Heart right ventricle (tissue), 16 donors: ENCODE results near the gene TGIF1. TPM values are rescaled to one million over a fixed set of nuclear protein-coding genes. Genes with fewer than 3 reads are reported as not detected.

ENCODE experiments used
- ATAC-seq, 8 donors: fragments of 200-7000 bp; cut with Tn5 transposase; one replicate each; pipeline ENCODE4 v1.9.1; 2020; ENCODE audit warnings: mild to moderate bottlenecking in 8 of 8, moderate library complexity in 8 of 8, moderate number of reproducible peaks in 1 of 8
- DNase-seq, 2 donors: peaks; one replicate each; pipeline ENCODE4 v3.0.0-alpha.2; 2020
- H3K27ac ChIP-seq, 10 donors: fragments of 200-600 bp; sonication (generic) in 2 of 10; one replicate each; pipeline versions ENCODE4 v1.5.0 to v1.8.0; 2020 to 2022; ENCODE audit warnings: mild to moderate bottlenecking in 3 of 10
- H3K27me3 ChIP-seq, 7 donors: fragments of 200-600 bp; one replicate each; pipeline ENCODE4 v1.8.0; 2021 to 2022; ENCODE audit warnings: mild to moderate bottlenecking in 2 of 7
- H3K36me3 ChIP-seq, 9 donors: fragments of 200-600 bp; sonication (generic) in 1 of 9; one replicate each; pipeline versions ENCODE4 v1.5.0 to v1.8.0; 2020 to 2022; ENCODE audit warnings: mild to moderate bottlenecking in 2 of 9
- H3K4me1 ChIP-seq, 9 donors: fragments of 200-600 bp; sonication (generic) in 1 of 9; one replicate each; pipeline versions ENCODE4 v1.5.0 to v1.8.0; 2020 to 2022; ENCODE audit warnings: mild to moderate bottlenecking in 4 of 9
- H3K4me3 ChIP-seq, 10 donors: fragments of 200-600 bp; sonication (generic) in 2 of 10; one replicate each; pipeline versions ENCODE4 v1.5.0 to v1.8.0; 2020 to 2022; ENCODE audit warnings: mild to moderate bottlenecking in 7 of 10, moderate library complexity in 2 of 10
- H3K9me3 ChIP-seq, 11 donors: fragments of 200-600 bp in 10 of 11; sonication (generic) in 2 of 11; one replicate each; pipeline versions ENCODE4 v1.5.0 to v1.8.0; 2013 to 2022; ENCODE audit warnings: mild to moderate bottlenecking in 2 of 11, control low read depth in 1 of 11, moderate library complexity in 1 of 11
- CTCF ChIP-seq, 9 donors: fragments of 200-600 bp; sonication (generic) in 2 of 9; IDR thresholded peaks; one replicate each; pipeline versions ENCODE4 v1.5.0 to v1.8.0; 2021 to 2022; ENCODE audit warnings: antibody characterized with exemption in 9 of 9, mild to moderate bottlenecking in 5 of 9, moderate library complexity in 1 of 9
- WGBS, 2 donors: extraction: QIAGEN DNeasy Blood & Tissue Kit; methylation state at CpG; one replicate each; pipeline ENCODE4 v1.1.7; 2013; ENCODE audit warnings: inconsistent platforms in 1 of 2; 5-methylcytosine and 5-hydroxymethylcytosine counted together
- intact Hi-C, 10 donors: fragments of 100-400 bp; cut with DNase I; formaldehyde crosslinking; loops; one replicate each; pipeline versions ENCODE4 v1.11.1 to v1.14.2; 2022
- polyA plus RNA-seq, 2 donors: library from polyadenylated mRNA; stranded (reverse); fragments of 200-250 nt; gene quantifications; one replicate each; pipeline ENCODE4 v1.2.3, GENCODE V29; 2013
- total RNA-seq, 10 donors: library from RNA; stranded (reverse); fragmentation: NEBNext Ultra II Directional in 3 of 10; extraction: Animal tissue kit (Norgen Biotek cat#: 25700) in 3 of 10; gene quantifications; one replicate each; pipeline versions ENCODE4 v1.2.1 to v1.2.4, GENCODE V29; 2021 to 2023
- donor health status: Arrhythmogenic right ventricular cardiomyopathy.
- donor health status: ischemic (EF 13 %, LVEDD 7.1; RV severe dilation, severe dysfunction).
- donor health status: healthy with polysubstance abuse.
- donor health status: DM: no; HTN: yes; CAD: no.
- donor health status: DM: no; HTN: no; CAD: no.
- donor health status: ischemic (EF 25% LVEDD 6.9; RV normal size, moderate dysfunction).
- donor health status: ischemic (EF 25% LVEDD 5.7; RV mildly dilated, moderate dysfunction).
- donor health status: healthy.
- donor health status: DM: yes; HTN: yes; CAD: no.
- donor health status: Ischemic cardiomyopathy.
- donor health status: ischemic (EF 35%, LVEDD 5.7; RV mildly dilated, moderate dysfunction).
- donor health status: nonischemic (EF 11% LVEDD 7.7; RV severe dilation, severe dysfunction).
- donor health status: DM: yes; HTN: yes; CAD: no.
- donor health status: PGD.
- donor health status: ischemic (EF 29% LVEDD 5.4; RV normal size, mild dysfunction).
- donor health status: nonischemic (EF 23%, LVEDD 6.1; RV moderate dilation, normal function).

The TGIF1 gene
- total and polyA plus RNA-seq, 12 donors, result 4.9 to 29.0 (median 8.0) TPM

- Histone ChIP-seq H3K27me3 (no peaks in the 10 kb centered on the region), H3K36me3 (no peaks in the 10 kb centered on the region), H3K4me1 (no peaks in the 10 kb centered on the region), H3K9me3 (peaks cover 0 to 31% (median 8%) of the 10 kb centered on the region in 11 donors), H3K4me3 (no peak overlapping the region), H3K27ac (no peak overlapping the region)
- TF ChIP-seq CTCF (IDR thresholded peaks at IDR 0.05), result no peak
- WGBS, 2 donors, result 58 to 65% methylated on average over 1 of the region's 1 CpG
- intact Hi-C loops, result no loop called here
- DNase-seq, result no peak
- no peak for ATAC-seq
Measured at GRCh38 chr18:3402982-3403451, 47.0 kb upstream of the TGIF1 start.

GRCh38 chr18:3405713-3406112 lies 44.3 kb upstream of the TGIF1 start:
- no peak for DNase-seq
- Histone ChIP-seq H3K36me3 (no peaks in the 10 kb centered on the region), H3K4me3 (no peak overlapping the region), H3K27ac (no peak overlapping the region), H3K9me3 (peaks cover 0 to 23% (median 8%) of the 10 kb centered on the region in 11 donors), H3K27me3 (no peaks in the 10 kb centered on the region), H3K4me1 (no peaks in the 10 kb centered on the region)
- no peak for ATAC-seq
- intact Hi-C loops, result no loop called here
- no peak for TF ChIP-seq CTCF (IDR thresholded peaks at IDR 0.05)
- WGBS, 2 donors, result 24 to 33% methylated on average over 3 of the region's 3 CpGs

- Histone ChIP-seq H3K27me3 (peaks cover 0 to 12% (median 6%) of the 10 kb centered on the region in 7 donors), H3K4me1 (no peaks in the 10 kb centered on the region), H3K36me3 (no peaks in the 10 kb centered on the region), H3K9me3 (peaks cover 0 to 19% (median 8%) of the 10 kb centered on the region in 11 donors), H3K4me3 (no peak overlapping the region), H3K27ac (no peak overlapping the region)
- TF ChIP-seq CTCF (IDR thresholded peaks at IDR 0.05), result no peak
- ATAC-seq (no peak), DNase-seq (no peak)
- WGBS, 2 donors, result 95 to 96% methylated on average over 3 of the region's 3 CpGs
- intact Hi-C loops, result no loop called here
Measured at GRCh38 chr18:3408107-3408506, 41.9 kb upstream of the TGIF1 start.

GRCh38 chr18:3409811-3410210 lies 40.2 kb upstream of the TGIF1 start:
- ATAC-seq (no peak), DNase-seq (no peak)
- Histone ChIP-seq H3K27me3 (peaks cover 0 to 13% (median 6%) of the 10 kb centered on the region in 7 donors), H3K9me3 (peaks cover 0 to 12% (median 8%) of the 10 kb centered on the region in 11 donors), H3K4me1 (no peaks in the 10 kb centered on the region), H3K27ac (no peak overlapping the region), H3K4me3 (no peak overlapping the region), H3K36me3 (no peaks in the 10 kb centered on the region)
- intact Hi-C loops, result loop anchor here in 1 of 10 donors (10.0 kb wide), 1 partner anchor 95 kb away; no protein-coding TSS in a partner anchor
- no peak for TF ChIP-seq CTCF (IDR thresholded peaks at IDR 0.05)
- 81 to 89% methylated on average over 7 of the region's 7 CpGs for WGBS, 2 donors
